Measurements from ENCODE around the gene PTGER1. TPM values are rescaled to one million over a fixed set of nuclear protein-coding genes. Genes with fewer than 3 reads are reported as not detected.

The PTGER1 gene
- total and polyA plus RNA-seq, 2 donors (not counting 1 experiment from before 2014, with no cell fraction given), result 0.27 TPM; not detected in 1

GRCh38 chr19:14494411-14494810 is 19.3 kb upstream of the PTGER1 start:
- ChIA-PET CTCF (interaction anchor here (1.3 to 1.6 kb wide), 2 partner anchors 13 to 15 kb away, joined by 4 to 5 read pairs; no protein-coding TSS in a partner anchor), POLR2A (interaction anchor here (0.6 kb wide), 1 partner anchor 10 kb away, joined by 16 read pairs; no protein-coding TSS in a partner anchor)
- H3K79me2 ChIP-seq (ENCODE audit: control insufficient read depth, insufficient read depth, low read length), result no peaks in the 10 kb centered on the region
- no peak overlapping the region for H3K4me2 ChIP-seq (replicated peaks; ENCODE audit: low read depth, low read length, poor library complexity, severe bottlenecking)
- TF ChIP-seq EZH2 (IDR thresholded peaks at IDR 0.05; ENCODE audit: borderline replicate concordance, insufficient read depth, low read depth, low read length, poor library complexity, severe bottlenecking) (no peak), CTCF (IDR thresholded peaks at IDR 0.05) (no peak)
- H2AFZ ChIP-seq (ENCODE audit: insufficient read depth, low read depth, low read length, poor library complexity, severe bottlenecking), result no peak overlapping the region
- H3K9ac ChIP-seq (ENCODE audit: low read length), result no peak overlapping the region
- Mint-ChIP-seq H3K9me3 (ENCODE audit: insufficient read depth) (no peaks in the 10 kb centered on the region), H3K27me3 (no peaks in the 10 kb centered on the region), H3K4me3 (peak overlapping the region; percentile 86), H3K4me1 (peaks cover 14% of the 10 kb centered on the region), H3K27ac (peak overlapping the region; percentile 74)
- no peak overlapping the region for H3K27ac ChIP-seq (ENCODE audit: low read length in 2 of 2)
- peaks cover 6 to 16% of the 10 kb centered on the region in 2 donors for H3K4me1 ChIP-seq (ENCODE audit: control insufficient read depth in 2 of 2, insufficient read depth in 2 of 2, low read length in 2 of 2)
- no peak for ATAC-seq (ENCODE audit: low read depth)
- intact Hi-C loops (cut with micrococcal nuclease), result no loop called here
- no peak overlapping the region for H3K4me3 ChIP-seq (ENCODE audit: control extremely low read depth in 1 of 5, extremely low read depth in 1 of 5, insufficient read depth in 1 of 5, low read depth in 2 of 5, low read length in 4 of 5)
- no peaks in the 10 kb centered on the region for H4K20me1 ChIP-seq (ENCODE audit: control insufficient read depth, insufficient read depth, low read length, poor library complexity, severe bottlenecking)
- H3K36me3 ChIP-seq (replicated peaks in 1 of 2; ENCODE audit: control extremely low read depth in 1 of 2, control insufficient read depth in 1 of 2, extremely low read depth in 1 of 2, insufficient read depth in 2 of 2, low read length in 1 of 2), result no peaks in the 10 kb centered on the region
- WGBS (ENCODE audit: insufficient coverage), result 90% methylated on average over 3 of the region's 4 CpGs
- DNase-seq, result no peak
- H3K27me3 ChIP-seq (replicated peaks in 1 of 4; ENCODE audit: control extremely low read depth in 1 of 4, control insufficient read depth in 3 of 4, insufficient read depth in 4 of 4, low read length in 3 of 4), result no peaks in the 10 kb centered on the region
- peaks cover 0 to 4% (median 0%) of the 10 kb centered on the region in 3 donors for H3K9me3 ChIP-seq (ENCODE audit: control extremely low read depth in 1 of 3, control insufficient read depth in 2 of 3, insufficient read depth in 1 of 3, low read length in 2 of 3)

- no peak overlapping the region for H3K4me3 Mint-ChIP-seq
- WGBS (ENCODE audit: insufficient coverage), result 95% methylated on average over 3 of the region's 5 CpGs
- no peak for ATAC-seq (ENCODE audit: low read depth)
- no peak for DNase-seq
- H3K27me3 Mint-ChIP-seq, result no peaks in the 10 kb centered on the region
- no peaks in the 10 kb centered on the region for H3K27me3 ChIP-seq (replicated peaks in 1 of 4; ENCODE audit: control extremely low read depth in 1 of 4, control insufficient read depth in 3 of 4, insufficient read depth in 4 of 4, low read length in 3 of 4)
- no peak overlapping the region for H2AFZ ChIP-seq (ENCODE audit: insufficient read depth, low read depth, low read length, poor library complexity, severe bottlenecking)
- H3K9ac ChIP-seq (ENCODE audit: low read length), result no peak overlapping the region
- POLR2A ChIA-PET, result no interaction called here
- H3K36me3 ChIP-seq (replicated peaks in 1 of 2; ENCODE audit: control extremely low read depth in 1 of 2, control insufficient read depth in 1 of 2, extremely low read depth in 1 of 2, insufficient read depth in 2 of 2, low read length in 1 of 2), result no peaks in the 10 kb centered on the region
- intact Hi-C loops (cut with micrococcal nuclease), result no loop called here
- no peak overlapping the region for H3K27ac Mint-ChIP-seq
- H3K4me1 ChIP-seq (ENCODE audit: control insufficient read depth in 2 of 2, insufficient read depth in 2 of 2, low read length in 2 of 2), result peaks cover 6 to 16% of the 10 kb centered on the region in 2 donors
- CTCF ChIA-PET, result interaction anchor here (0.9 kb wide), 1 partner anchor 11 kb away, joined by 4 read pairs; no protein-coding TSS in a partner anchor
- no peak overlapping the region for H3K4me3 ChIP-seq (ENCODE audit: control extremely low read depth in 1 of 5, extremely low read depth in 1 of 5, insufficient read depth in 1 of 5, low read depth in 2 of 5, low read length in 4 of 5)
- no peak overlapping the region for H3K4me2 ChIP-seq (replicated peaks; ENCODE audit: low read depth, low read length, poor library complexity, severe bottlenecking)
- no peaks in the 10 kb centered on the region for H4K20me1 ChIP-seq (ENCODE audit: control insufficient read depth, insufficient read depth, low read length, poor library complexity, severe bottlenecking)
- peaks cover 0 to 4% (median 0%) of the 10 kb centered on the region in 3 donors for H3K9me3 ChIP-seq (ENCODE audit: control extremely low read depth in 1 of 3, control insufficient read depth in 2 of 3, insufficient read depth in 1 of 3, low read length in 2 of 3)
- H3K9me3 Mint-ChIP-seq (ENCODE audit: insufficient read depth), result no peaks in the 10 kb centered on the region
- peaks cover 14% of the 10 kb centered on the region for H3K4me1 Mint-ChIP-seq
- TF ChIP-seq EZH2 (IDR thresholded peaks at IDR 0.05; ENCODE audit: borderline replicate concordance, insufficient read depth, low read depth, low read length, poor library complexity, severe bottlenecking) (no peak), CTCF (IDR thresholded peaks at IDR 0.05) (no peak)
- no peaks in the 10 kb centered on the region for H3K79me2 ChIP-seq (ENCODE audit: control insufficient read depth, insufficient read depth, low read length)
- no peak overlapping the region for H3K27ac ChIP-seq (ENCODE audit: low read length in 2 of 2)
These were observed 17.7 kb upstream of the PTGER1 start for GRCh38 chr19:14492756-14493337.
